AG09309 (cell line): Measurements from ENCODE around the gene LONP1.

ENCODE experiments used
- DNase-seq: peaks from one replicate; pipeline ENCODE4 v3.0.0-alpha.2; 2010; ENCODE audit warnings: low read depth
- H3K4me3 ChIP-seq: 2 replicates; pipeline ENCODE4 v1.5.1; 2011; ENCODE audit warnings: mild to moderate bottlenecking, low read depth, low read length, moderate library complexity; ENCODE audit not compliant: control insufficient read depth
- TF ChIP-seq, protein P1 (sequence below): IDR thresholded peaks from 2 replicates; pipeline ENCODE4 v1.5.1; 2011; ENCODE audit warnings: mild to moderate bottlenecking, low read depth, low read length, inconsistent platforms; ENCODE audit not compliant: insufficient read depth, control insufficient read depth; ENCODE audit errors: missing control alignments

Gene LONP1

DNA sequence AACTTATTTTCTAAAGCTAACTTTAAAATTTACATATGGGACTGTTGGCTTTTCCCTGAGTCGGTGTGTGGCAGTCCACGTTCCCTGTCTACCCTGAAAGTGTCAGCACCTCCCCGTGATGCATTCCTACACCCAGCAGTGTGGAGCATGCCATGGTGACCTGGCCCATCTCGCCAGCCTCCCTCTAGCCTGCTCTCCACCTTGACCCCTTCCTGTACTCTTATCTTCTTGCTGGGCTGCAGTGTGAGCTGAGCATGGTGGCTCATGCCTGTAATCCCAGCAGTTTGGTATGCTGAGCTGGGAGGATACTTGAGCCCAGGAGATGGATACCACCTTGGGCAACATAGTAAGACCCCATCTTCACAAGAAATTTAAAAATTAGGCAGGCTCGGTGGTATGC, 65.0 kb downstream of the LONP1 start:
- TF ChIP-seq, protein P1, sequence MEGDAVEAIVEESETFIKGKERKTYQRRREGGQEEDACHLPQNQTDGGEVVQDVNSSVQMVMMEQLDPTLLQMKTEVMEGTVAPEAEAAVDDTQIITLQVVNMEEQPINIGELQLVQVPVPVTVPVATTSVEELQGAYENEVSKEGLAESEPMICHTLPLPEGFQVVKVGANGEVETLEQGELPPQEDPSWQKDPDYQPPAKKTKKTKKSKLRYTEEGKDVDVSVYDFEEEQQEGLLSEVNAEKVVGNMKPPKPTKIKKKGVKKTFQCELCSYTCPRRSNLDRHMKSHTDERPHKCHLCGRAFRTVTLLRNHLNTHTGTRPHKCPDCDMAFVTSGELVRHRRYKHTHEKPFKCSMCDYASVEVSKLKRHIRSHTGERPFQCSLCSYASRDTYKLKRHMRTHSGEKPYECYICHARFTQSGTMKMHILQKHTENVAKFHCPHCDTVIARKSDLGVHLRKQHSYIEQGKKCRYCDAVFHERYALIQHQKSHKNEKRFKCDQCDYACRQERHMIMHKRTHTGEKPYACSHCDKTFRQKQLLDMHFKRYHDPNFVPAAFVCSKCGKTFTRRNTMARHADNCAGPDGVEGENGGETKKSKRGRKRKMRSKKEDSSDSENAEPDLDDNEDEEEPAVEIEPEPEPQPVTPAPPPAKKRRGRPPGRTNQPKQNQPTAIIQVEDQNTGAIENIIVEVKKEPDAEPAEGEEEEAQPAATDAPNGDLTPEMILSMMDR: no peak
- no peak overlapping the region for H3K4me3 ChIP-seq
- DNase-seq: no peak

DNA sequence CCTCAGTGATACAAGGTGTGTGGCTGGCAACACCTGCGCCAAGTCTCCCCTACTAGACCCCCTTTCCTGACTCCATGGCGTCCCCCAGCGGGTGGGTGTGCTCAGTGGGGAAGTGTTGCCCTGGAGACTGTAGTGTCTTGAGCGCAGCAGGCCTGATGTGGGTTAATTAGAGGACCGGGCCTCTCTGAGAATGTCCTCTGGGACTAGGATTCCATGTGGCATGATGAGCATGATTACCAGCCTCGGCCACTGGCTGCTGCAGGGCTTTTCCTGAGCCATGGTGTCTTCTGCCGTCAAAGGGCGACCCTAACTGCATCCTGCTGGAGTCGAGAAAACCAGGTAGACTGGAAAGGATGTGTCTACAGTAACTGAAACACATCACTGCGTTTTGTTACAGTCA, 67.7 kb downstream of the LONP1 start:
- TF ChIP-seq, protein P1: no peak
- H3K4me3 ChIP-seq: no peak overlapping the region
- DNase-seq: no peak

DNA sequence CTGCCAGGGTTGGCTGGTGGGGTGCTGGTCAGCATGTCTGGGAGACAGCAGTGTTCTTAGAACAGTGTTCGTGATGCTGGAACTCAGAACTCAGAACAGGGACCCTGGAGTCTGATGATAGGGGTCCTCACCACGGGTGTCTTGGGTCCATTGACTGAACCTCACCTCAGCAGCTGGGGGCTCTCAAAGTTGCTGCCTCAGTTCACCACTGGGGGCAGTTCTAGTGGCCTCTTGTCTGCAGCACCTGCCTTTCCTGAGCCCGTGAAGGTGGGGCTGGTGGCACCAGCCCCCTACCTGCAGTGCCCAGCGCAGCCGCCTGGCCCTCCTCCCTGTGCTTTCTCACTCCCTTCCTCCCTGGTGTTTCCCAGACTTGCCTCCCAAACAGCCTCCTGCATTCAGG, 68.6 kb downstream of the LONP1 start:
- TF ChIP-seq, protein P1: no peak
- DNase-seq: no peak

DNA sequence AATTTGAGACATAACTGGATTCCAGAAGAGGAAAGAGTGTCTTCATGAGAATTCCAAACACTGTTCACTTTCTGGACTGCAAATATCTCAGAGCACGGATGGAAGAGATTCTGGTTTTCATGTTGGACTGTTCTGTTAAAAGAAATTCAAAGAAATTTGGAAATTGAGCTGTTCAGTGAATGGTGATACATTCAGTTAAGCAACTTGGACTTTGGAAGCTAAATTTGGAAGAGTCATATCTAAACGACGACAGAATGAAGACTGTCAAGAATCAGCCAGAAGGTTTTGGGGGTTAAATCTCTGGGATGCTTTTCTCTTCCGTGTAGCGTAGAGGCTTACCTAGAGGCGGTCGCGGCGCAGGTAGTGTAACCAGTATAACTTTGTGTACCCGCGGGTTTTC, 71.5 kb downstream of the LONP1 start:
- no peak overlapping the region for H3K4me3 ChIP-seq
- no peak for DNase-seq
- TF ChIP-seq, protein P1: no peak

More for the DNA sequence above, 68.6 kb downstream of the LONP1 start:
- no peak overlapping the region for H3K4me3 ChIP-seq

DNA sequence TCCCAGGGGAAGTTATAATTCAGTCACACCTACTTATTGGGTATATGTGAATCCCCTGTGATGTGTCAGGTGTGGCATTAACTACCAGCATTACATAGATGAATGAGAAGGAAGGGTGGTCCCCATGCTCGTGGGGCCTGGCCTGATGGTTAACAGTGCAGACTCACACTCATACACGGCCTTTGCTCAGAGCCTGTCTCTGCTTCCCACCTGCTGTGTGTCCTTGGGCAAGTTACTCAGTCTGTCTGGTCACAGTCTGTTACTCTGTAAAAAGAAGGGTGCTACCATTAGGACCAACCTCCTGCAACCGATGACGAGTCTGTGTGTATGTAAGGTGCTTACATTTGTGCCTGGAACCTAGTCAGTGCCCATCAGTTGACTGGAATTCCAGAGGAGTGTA, 73.2 kb downstream of the LONP1 start:
- TF ChIP-seq, protein P1: no peak
- no peak overlapping the region for H3K4me3 ChIP-seq
- no peak for DNase-seq

DNA sequence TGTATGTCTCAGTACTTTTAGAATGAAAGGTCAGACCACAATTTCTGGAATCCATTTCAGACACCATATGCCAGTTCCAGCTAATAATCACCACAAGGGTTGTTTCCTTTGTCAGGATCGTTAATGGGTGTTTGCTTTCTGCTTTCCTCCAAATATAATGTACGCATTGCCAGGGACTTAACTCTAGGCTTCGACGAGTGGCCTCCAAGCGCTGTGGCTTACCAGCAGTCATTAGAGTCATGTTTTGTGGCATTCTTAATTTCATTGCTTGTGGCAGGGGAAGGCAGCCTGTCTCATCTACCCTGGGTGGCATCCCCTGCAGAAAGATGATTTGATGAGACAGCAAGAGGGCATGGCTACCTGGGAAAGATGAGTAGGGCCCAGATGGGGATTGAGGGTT, 74.5 kb downstream of the LONP1 start:
- TF ChIP-seq, protein P1: no peak
- DNase-seq: no peak
- no peak overlapping the region for H3K4me3 ChIP-seq

DNA sequence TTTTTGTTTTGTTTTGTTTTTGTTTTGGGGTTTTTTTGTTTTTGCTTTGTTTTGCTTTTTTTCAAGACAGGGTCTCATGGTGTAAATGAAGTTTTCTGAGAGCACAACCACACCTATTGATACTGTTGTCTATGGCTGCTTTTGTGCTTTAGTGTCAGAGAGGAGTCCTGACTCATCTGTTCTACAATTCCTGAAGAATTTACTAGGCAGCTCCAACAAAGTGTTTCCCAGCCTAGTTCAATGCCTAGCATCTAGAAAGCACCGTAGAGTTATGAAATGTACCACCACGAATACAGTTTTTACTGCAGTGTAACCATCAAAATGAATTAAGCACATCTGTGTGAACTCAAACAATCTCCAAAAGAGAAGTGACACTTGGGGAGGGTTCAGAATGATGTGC, 75.9 kb downstream of the LONP1 start:
- TF ChIP-seq, protein P1: no peak
- H3K4me3 ChIP-seq: no peak overlapping the region

More for the DNA sequence above, 75.9 kb downstream of the LONP1 start:
- peak; percentile 8 for DNase-seq
